B cell (primary cell): Measurements from ENCODE around the gene FGD4. TPM values are rescaled to one million over a fixed set of nuclear protein-coding genes. Genes with fewer than 3 reads are reported as not detected.

Experiments
- ATAC-seq: fragments of 200-7000 bp; cut with Tn5 transposase; one replicate; pipeline ENCODE4 v1.10.0; 2021; ENCODE audit warnings: low read depth, mild to moderate bottlenecking, moderate number of reproducible peaks, moderate library complexity
- CTCF ChIA-PET: fragments of 350-600 bp; sonication (Branson Sonifier 250); formaldehyde crosslinking; loops from one replicate; lab custom pipeline; 2021; ENCODE audit warnings: antibody characterized with exemption, inconsistent platforms; lab: Charles Lee
- POLR2A ChIA-PET: fragments of 350-600 bp; sonication (Branson Sonifier 250); formaldehyde crosslinking; loops from one replicate; lab custom pipeline; 2021; ENCODE audit warnings: antibody characterized with exemption; lab: Charles Lee
- DNase-seq: peaks from one replicate; pipeline ENCODE4 v3.0.0; 2013
- H2AFZ ChIP-seq: 2 replicates; pipeline ENCODE4 v1.6.1; 2012; ENCODE audit warnings: mild to moderate bottlenecking, low read depth, low read length; ENCODE audit not compliant: insufficient read depth, poor library complexity, severe bottlenecking
- H3K27ac ChIP-seq, 2 donors: 1 replicate in 1 of 2; 2 replicates in 1 of 2; pipeline ENCODE4 v1.5.1; 2012 to 2013; ENCODE audit warnings: low read length in 2 of 2, mild to moderate bottlenecking in 2 of 2, moderate library complexity in 1 of 2
- H3K27me3 ChIP-seq, 4 experiments: fragments of 200-600 bp in 1 of 4; sonication (generic) in 1 of 4; replicated peaks in 1 of 4; 1 replicate in 2 of 4; 2 replicates in 2 of 4; pipeline versions ENCODE4 v1.6.1 to v1.7.0; 2013 to 2016; ENCODE audit warnings: low read length in 3 of 4, mild to moderate bottlenecking in 2 of 4, mixed read lengths in 1 of 4, moderate library complexity in 1 of 4; ENCODE audit not compliant: insufficient read depth in 4 of 4, control insufficient read depth in 3 of 4; ENCODE audit errors: control extremely low read depth in 1 of 4
- H3K36me3 ChIP-seq, 2 experiments: replicated peaks in 1 of 2; 1 replicate in 1 of 2; 2 replicates in 1 of 2; pipeline versions ENCODE4 v1.6.1 to v1.7.1; 2013; ENCODE audit warnings: low read length in 1 of 2; ENCODE audit not compliant: insufficient read depth in 2 of 2, control insufficient read depth in 1 of 2; ENCODE audit errors: control extremely low read depth in 1 of 2, extremely low read depth in 1 of 2
- H3K4me1 ChIP-seq, 2 donors: fragments of 200-600 bp in 1 of 2; sonication (generic) in 1 of 2; 1 replicate in 1 of 2; 2 replicates in 1 of 2; pipeline versions ENCODE4 v1.5.1 to v1.6.1; 2013 to 2017; ENCODE audit warnings: low read length in 2 of 2; ENCODE audit not compliant: control insufficient read depth in 2 of 2, insufficient read depth in 2 of 2
- H3K4me2 ChIP-seq: replicated peaks from 2 replicates; pipeline ENCODE3; 2012; ENCODE audit warnings: mild to moderate bottlenecking, low read depth, low read length; ENCODE audit not compliant: poor library complexity, severe bottlenecking
- H3K4me3 ChIP-seq, 5 experiments: fragments of 200-600 bp in 1 of 5; sonication (generic) in 1 of 5; 1 replicate in 3 of 5; 2 replicates in 2 of 5; pipeline versions ENCODE4 v1.5.1 to v1.7.0; 2011 to 2016; ENCODE audit warnings: low read length in 4 of 5, mild to moderate bottlenecking in 4 of 5, low read depth in 2 of 5, control low read depth in 1 of 5, moderate library complexity in 1 of 5; ENCODE audit not compliant: insufficient read depth in 1 of 5; ENCODE audit errors: control extremely low read depth in 1 of 5, extremely low read depth in 1 of 5
- H3K79me2 ChIP-seq: fragments of 200-600 bp; sonication (generic); one replicate; pipeline ENCODE4 v1.6.0; 2016; ENCODE audit warnings: low read length; ENCODE audit not compliant: control insufficient read depth, insufficient read depth
- H3K9ac ChIP-seq: fragments of 200-600 bp; sonication (generic); 2 replicates; pipeline ENCODE4 v1.6.1; 2017; ENCODE audit warnings: mild to moderate bottlenecking, low read length, moderate library complexity
- H3K9me3 ChIP-seq, 3 donors: one replicate each; pipeline versions ENCODE4 v1.6.1 to v1.7.1; 2013; ENCODE audit warnings: low read length in 2 of 3; ENCODE audit not compliant: control insufficient read depth in 2 of 3, insufficient read depth in 1 of 3; ENCODE audit errors: control extremely low read depth in 1 of 3
- H4K20me1 ChIP-seq: 2 replicates; pipeline ENCODE4 v1.6.0; 2012; ENCODE audit warnings: mild to moderate bottlenecking, low read length; ENCODE audit not compliant: insufficient read depth, control insufficient read depth, poor library complexity, severe bottlenecking
- H3K27ac Mint-ChIP-seq: one replicate; pipeline ENCODE4 v1.8.0; 2021; ENCODE audit warnings: mixed read lengths
- H3K27me3 Mint-ChIP-seq: one replicate; pipeline ENCODE4 v1.8.0; 2021; ENCODE audit warnings: mixed read lengths
- H3K4me1 Mint-ChIP-seq: one replicate; pipeline ENCODE4 v1.8.0; 2021; ENCODE audit warnings: mixed read lengths
- H3K4me3 Mint-ChIP-seq: one replicate; pipeline ENCODE4 v1.8.0; 2021; ENCODE audit warnings: mixed read lengths
- H3K9me3 Mint-ChIP-seq: one replicate; pipeline ENCODE4 v1.8.0; 2022; ENCODE audit warnings: mixed read lengths; ENCODE audit not compliant: insufficient read depth
- CTCF ChIP-seq: fragments of 200-600 bp; IDR thresholded peaks from one replicate; pipeline ENCODE4 v1.8.0; 2022; ENCODE audit warnings: antibody characterized with exemption, mild to moderate bottlenecking
- EZH2 ChIP-seq: IDR thresholded peaks from 2 replicates; pipeline ENCODE4 v1.6.1; 2012; ENCODE audit warnings: borderline replicate concordance, low read depth, mild to moderate bottlenecking, moderate library complexity, low read length; ENCODE audit not compliant: insufficient read depth, poor library complexity, severe bottlenecking
- WGBS: methylation state at CpG from one replicate; pipeline ENCODE4 v1.1.5; 2013; ENCODE audit warnings: missing lambda C conversion rate; ENCODE audit not compliant: insufficient coverage; 5-methylcytosine and 5-hydroxymethylcytosine counted together
- intact Hi-C: fragments of 100-400 bp; cut with micrococcal nuclease; formaldehyde crosslinking; loops from one replicate; pipeline ENCODE4 v1.10.0; 2022
- polyA plus RNA-seq: library from polyadenylated mRNA; depleted of rRNA; stranded (reverse); fragments of >200 nt; gene quantifications from 2 replicates; pipeline ENCODE4 v1.2.3, GENCODE V29; 2012
- total RNA-seq, 2 donors: library from RNA; stranded (reverse); fragments of 120-200 nt in 1 of 2; gene quantifications; 1 replicate in 1 of 2; 2 replicates in 1 of 2; pipeline versions ENCODE4 v1.2.3 to v1.2.4, GENCODE V29; 2013 to 2022

Gene FGD4
- total and polyA plus RNA-seq, 2 donors (not counting 1 experiment from before 2014, with no cell fraction given): 2.1 to 2.8 TPM

GRCh38 chr12:32659908-32660440, 260.6 kb downstream of the FGD4 start:
- H4K20me1 ChIP-seq: no peaks in the 10 kb centered on the region
- Mint-ChIP-seq H3K27me3 (no peaks in the 10 kb centered on the region), H3K4me3 (no peak overlapping the region), H3K4me1 (peaks cover 3% of the 10 kb centered on the region), H3K9me3 (no peaks in the 10 kb centered on the region), H3K27ac (no peak overlapping the region)
- no peak overlapping the region for H3K9ac ChIP-seq
- no peaks in the 10 kb centered on the region for H3K27me3 ChIP-seq
- H3K36me3 ChIP-seq: no peaks in the 10 kb centered on the region
- no peak for DNase-seq
- no peak for TF ChIP-seq EZH2
- no peak for TF ChIP-seq CTCF
- WGBS: 94% methylated on average over 2 of the region's 6 CpGs
- no peak overlapping the region for H3K4me3 ChIP-seq
- POLR2A ChIA-PET: no interaction called here
- H3K4me2 ChIP-seq: no peak overlapping the region
- no peaks in the 10 kb centered on the region for H3K4me1 ChIP-seq
- H2AFZ ChIP-seq: no peak overlapping the region
- no peaks in the 10 kb centered on the region for H3K79me2 ChIP-seq
- intact Hi-C loops: no loop called here
- CTCF ChIA-PET: interaction anchor here (1.6 to 3.8 kb wide), 2 partner anchors 13 to 204 kb away, joined by 6 to 32 read pairs; no protein-coding TSS in a partner anchor
- H3K27ac ChIP-seq: no peak overlapping the region
- no peaks in the 10 kb centered on the region for H3K9me3 ChIP-seq
- no peak for ATAC-seq

- Mint-ChIP-seq H3K27ac (no peak overlapping the region), H3K4me1 (peaks cover 3% of the 10 kb centered on the region), H3K9me3 (no peaks in the 10 kb centered on the region), H3K4me3 (no peak overlapping the region), H3K27me3 (peaks cover 3% of the 10 kb centered on the region)
- H3K36me3 ChIP-seq: no peaks in the 10 kb centered on the region
- WGBS: 93% methylated on average over 7 of the region's 7 CpGs
- intact Hi-C loops: no loop called here
- no peak overlapping the region for H2AFZ ChIP-seq
- H3K79me2 ChIP-seq: no peaks in the 10 kb centered on the region
- TF ChIP-seq CTCF: no peak
- TF ChIP-seq EZH2: no peak
- no peak overlapping the region for H3K27ac ChIP-seq
- no peaks in the 10 kb centered on the region for H3K9me3 ChIP-seq
- ChIA-PET CTCF (interaction anchor here (2.3 kb wide), 1 partner anchor 9 kb away, joined by 7 read pairs; no protein-coding TSS in a partner anchor), POLR2A (no interaction called here)
- no peaks in the 10 kb centered on the region for H3K27me3 ChIP-seq
- H3K9ac ChIP-seq: no peak overlapping the region
- DNase-seq (no peak), ATAC-seq (no peak)
- no peak overlapping the region for H3K4me3 ChIP-seq
- no peaks in the 10 kb centered on the region for H3K4me1 ChIP-seq
- no peak overlapping the region for H3K4me2 ChIP-seq
- no peaks in the 10 kb centered on the region for H4K20me1 ChIP-seq
Observed at GRCh38 chr12:32661706-32662105, 262.3 kb downstream of the FGD4 start.
